PC-9 (cell line): ENCODE data around the gene ZFAND3.

Experiments
- CTCF ChIP-seq: fragments of 200-600 bp; sonication (generic); conservative IDR thresholded peaks from 2 replicates; pipeline ENCODE4 v1.6.1; 2017; ENCODE audit warnings: mixed run types, antibody characterized with exemption, mild to moderate bottlenecking, moderate library complexity
- EZH2 ChIP-seq: fragments of 200-600 bp; sonication (generic); IDR thresholded peaks from 2 replicates; pipeline ENCODE4 v1.8.0; 2017; ENCODE audit warnings: antibody characterized with exemption, low read depth

GRCh38 chr6:37922563-37922962 lies 103.0 kb downstream of the ZFAND3 start:
- no peak for TF ChIP-seq CTCF
- TF ChIP-seq EZH2: no peak
